Osteocyte (in vitro differentiated cells): ENCODE measurements around the gene PIGP. TPM values are rescaled to one million over a fixed set of nuclear protein-coding genes. Genes with fewer than 3 reads are reported as not detected.

Source experiments
- DNase-seq: peaks from one replicate; pipeline ENCODE4 v3.0.0; 2021; ENCODE audit warnings: mixed read lengths; ENCODE audit not compliant: unreplicated experiment; ENCODE audit errors: extremely low spot score
- H3K27ac Mint-ChIP-seq: one replicate; pipeline ENCODE4 v1.8.0; 2021; ENCODE audit warnings: mild to moderate bottlenecking, mixed read lengths; ENCODE audit not compliant: unreplicated experiment
- H3K27me3 Mint-ChIP-seq: one replicate; pipeline ENCODE4 v1.8.0; 2021; ENCODE audit warnings: mixed read lengths; ENCODE audit not compliant: unreplicated experiment
- H3K36me3 Mint-ChIP-seq: one replicate; pipeline ENCODE4 v1.8.0; 2021; ENCODE audit warnings: mixed read lengths; ENCODE audit not compliant: unreplicated experiment
- H3K4me1 Mint-ChIP-seq: one replicate; pipeline ENCODE4 v1.8.0; 2021; ENCODE audit warnings: mixed read lengths; ENCODE audit not compliant: unreplicated experiment
- H3K4me3 Mint-ChIP-seq: one replicate; pipeline ENCODE4 v1.8.0; 2021; ENCODE audit warnings: mild to moderate bottlenecking, moderate library complexity, mixed read lengths; ENCODE audit not compliant: unreplicated experiment
- H3K9me3 Mint-ChIP-seq: one replicate; pipeline ENCODE4 v1.8.0; 2021; ENCODE audit warnings: mixed read lengths; ENCODE audit not compliant: unreplicated experiment
- CTCF ChIP-seq: fragments of 200-600 bp; sonication (generic); IDR thresholded peaks from 2 replicates; pipeline ENCODE4 v1.5.0; 2021; ENCODE audit warnings: antibody characterized with exemption, mild to moderate bottlenecking, moderate library complexity
- total RNA-seq: library from RNA; stranded (reverse); gene quantifications from 2 replicates; pipeline ENCODE4 v1.2.1, GENCODE V29; 2021

The PIGP gene
- total RNA-seq, 1 donor from 2014 or later: 19.7 TPM

- peak overlapping the region; percentile 83 for H3K4me3 Mint-ChIP-seq
- H3K27me3 Mint-ChIP-seq: no peaks in the 10 kb centered on the region
- no peaks in the 10 kb centered on the region for H3K9me3 Mint-ChIP-seq
- TF ChIP-seq CTCF: no peak
- H3K4me1 Mint-ChIP-seq: peaks cover 35% of the 10 kb centered on the region
- H3K36me3 Mint-ChIP-seq: peaks cover 22% of the 10 kb centered on the region
- no peak for DNase-seq
- peak overlapping the region; percentile 98 for H3K27ac Mint-ChIP-seq
Observed at GRCh38 chr21:37071561-37072273, 1.2 kb downstream of the PIGP start.

GRCh38 chr21:37065561-37066177 lies 7.2 kb downstream of the PIGP start:
- peaks cover 26% of the 10 kb centered on the region for H3K4me1 Mint-ChIP-seq
- TF ChIP-seq CTCF: no peak
- H3K27me3 Mint-ChIP-seq: no peaks in the 10 kb centered on the region
- peaks cover 29% of the 10 kb centered on the region for H3K36me3 Mint-ChIP-seq
- H3K27ac Mint-ChIP-seq: no peak overlapping the region
- no peak overlapping the region for H3K4me3 Mint-ChIP-seq
- H3K9me3 Mint-ChIP-seq: no peaks in the 10 kb centered on the region
- no peak for DNase-seq

- TF ChIP-seq CTCF: no peak
- no peaks in the 10 kb centered on the region for H3K9me3 Mint-ChIP-seq
- H3K36me3 Mint-ChIP-seq: peaks cover 25% of the 10 kb centered on the region
- DNase-seq: no peak
- H3K27me3 Mint-ChIP-seq: no peaks in the 10 kb centered on the region
- no peak overlapping the region for H3K4me3 Mint-ChIP-seq
- H3K27ac Mint-ChIP-seq: peak overlapping the region; percentile 2
- peaks cover 28% of the 10 kb centered on the region for H3K4me1 Mint-ChIP-seq
Observed at GRCh38 chr21:37064841-37065240, 8.0 kb downstream of the PIGP start.

- peaks cover 15% of the 10 kb centered on the region for H3K36me3 Mint-ChIP-seq
- no peak for TF ChIP-seq CTCF
- H3K4me3 Mint-ChIP-seq: no peak overlapping the region
- H3K4me1 Mint-ChIP-seq: peaks cover 34% of the 10 kb centered on the region
- DNase-seq: no peak
- H3K27ac Mint-ChIP-seq: no peak overlapping the region
- H3K9me3 Mint-ChIP-seq: no peaks in the 10 kb centered on the region
- H3K27me3 Mint-ChIP-seq: no peaks in the 10 kb centered on the region
Observed at GRCh38 chr21:37063433-37063832, 9.4 kb downstream of the PIGP start.

GRCh38 chr21:37062593-37062935 lies 10.3 kb downstream of the PIGP start:
- no peak for DNase-seq
- Mint-ChIP-seq H3K27ac (no peak overlapping the region), H3K4me1 (peaks cover 34% of the 10 kb centered on the region)

More at GRCh38 chr21:37062593-37062935, 10.3 kb downstream of the PIGP start:
- H3K9me3 Mint-ChIP-seq: no peaks in the 10 kb centered on the region
- TF ChIP-seq CTCF: no peak
- H3K36me3 Mint-ChIP-seq: peaks cover 10% of the 10 kb centered on the region
- H3K27me3 Mint-ChIP-seq: no peaks in the 10 kb centered on the region
- H3K4me3 Mint-ChIP-seq: no peak overlapping the region
